Endothelial cell of umbilical vein (primary cell): Measurements from ENCODE around the gene DLGAP1. TPM values are rescaled to one million over a fixed set of nuclear protein-coding genes. Genes with fewer than 3 reads are reported as not detected.

Experiments used
- BruUV-seq: library from RNA; stranded (reverse); fragments of 400-500 nt; replicated peaks from 2 replicates; lab custom pipeline; 2021; lab: Mats Ljungman, UMichigan
- CTCF ChIA-PET: fragments of 300-600, 350-600 bp; sonication (Branson Sonifier 250); formaldehyde crosslinking; loops from one replicate; lab custom pipeline; 2021; ENCODE audit warnings: antibody characterized with exemption, inconsistent platforms; lab: Charles Lee
- POLR2A ChIA-PET: fragments of 300-600, 350-600 bp; sonication (Branson Sonifier 250); formaldehyde crosslinking; loops from one replicate; lab custom pipeline; 2021; ENCODE audit warnings: antibody characterized with exemption, inconsistent platforms; lab: Charles Lee
- DNase-seq: peaks from one replicate; pipeline ENCODE4 v3.0.0-alpha.2; 2011; ENCODE audit warnings: low read depth, low spot score
- FAIRE-seq: peaks from 2 replicates; lab custom pipeline; 2011; peaks lifted over from hg19 to GRCh38; lab: Jason Lieb, UNC
- H2AFZ ChIP-seq: 2 replicates; pipeline ENCODE4 v1.6.0; 2012; ENCODE audit warnings: low read depth, low read length, control low read depth, inconsistent platforms
- H3K27ac ChIP-seq: 2 replicates; pipeline ENCODE4 v1.5.1; 2011; ENCODE audit warnings: low read depth, mild to moderate bottlenecking, control low read depth, low read length, moderate library complexity; ENCODE audit not compliant: insufficient read depth
- H3K27me3 ChIP-seq, 2 experiments: 2 replicates each; pipeline versions ENCODE4 v1.6.0 to v1.6.1; 2011; ENCODE audit warnings: low read length in 2 of 2, mixed read lengths in 1 of 2; ENCODE audit not compliant: control insufficient read depth in 2 of 2, insufficient read depth in 2 of 2
- H3K36me3 ChIP-seq, 2 experiments: 2 replicates in 1 of 2; 3 replicates in 1 of 2; pipeline ENCODE4 v1.5.1; 2011; ENCODE audit warnings: low read length in 2 of 2, mild to moderate bottlenecking in 1 of 2, moderate library complexity in 1 of 2; ENCODE audit not compliant: control insufficient read depth in 2 of 2, insufficient read depth in 2 of 2; ENCODE audit errors: extremely low read depth in 1 of 2
- H3K4me1 ChIP-seq: 3 replicates; pipeline ENCODE4 v1.5.1; 2011; ENCODE audit warnings: mild to moderate bottlenecking, low read length; ENCODE audit not compliant: control insufficient read depth, insufficient read depth; ENCODE audit errors: extremely low read depth
- H3K4me2 ChIP-seq: 2 replicates; pipeline ENCODE4 v1.6.1; 2011; ENCODE audit warnings: low read length, control low read depth, mixed read lengths; ENCODE audit not compliant: insufficient read depth
- H3K4me3 ChIP-seq, 3 experiments: fragments of 200-600 bp in 1 of 3; sonication (generic), shearing (Covaris generic) in 1 of 3; replicated peaks in 1 of 3; 2 replicates each; pipeline ENCODE4 v1.5.1; 2011 to 2016; ENCODE audit warnings: control low read depth in 3 of 3, low read length in 3 of 3, mild to moderate bottlenecking in 2 of 3, inconsistent platforms in 1 of 3, low read depth in 1 of 3, moderate library complexity in 1 of 3; ENCODE audit not compliant: insufficient read depth in 1 of 3
- H3K79me2 ChIP-seq: 2 replicates; pipeline ENCODE4 v1.6.0; 2012; ENCODE audit warnings: low read length, inconsistent platforms; ENCODE audit not compliant: control insufficient read depth, insufficient read depth
- H3K9ac ChIP-seq: replicated peaks from 2 replicates; pipeline ENCODE3; 2011; ENCODE audit warnings: low read length, control low read depth; ENCODE audit not compliant: insufficient read depth; ENCODE audit errors: extremely low read depth
- H3K9me1 ChIP-seq: replicated peaks from 3 replicates; pipeline ENCODE4 v1.6.0; 2011; ENCODE audit warnings: mild to moderate bottlenecking, low read length; ENCODE audit not compliant: control insufficient read depth, insufficient read depth; ENCODE audit errors: extremely low read depth
- H3K9me3 ChIP-seq: replicated peaks from 2 replicates; pipeline ENCODE4 v1.5.1; 2012; ENCODE audit warnings: low read length, inconsistent platforms; ENCODE audit not compliant: control insufficient read depth, insufficient read depth
- H4K20me1 ChIP-seq: replicated peaks from 2 replicates; pipeline ENCODE3; 2011; ENCODE audit warnings: mild to moderate bottlenecking, low read length; ENCODE audit not compliant: control insufficient read depth, insufficient read depth; ENCODE audit errors: extremely low read depth
- CTCF ChIP-seq, 2 donors: IDR thresholded peaks; 1 replicate in 1 of 2; 2 replicates in 1 of 2; pipeline ENCODE4 v1.5.1; 2011; ENCODE audit warnings: low read length in 2 of 2, mild to moderate bottlenecking in 2 of 2, moderate library complexity in 2 of 2, control low read depth in 1 of 2, inconsistent platforms in 1 of 2, low read depth in 1 of 2; ENCODE audit not compliant: insufficient read depth in 1 of 2; ENCODE audit errors: extremely low read depth in 1 of 2
- EZH2 ChIP-seq: IDR thresholded peaks from 2 replicates; pipeline ENCODE4 v1.6.1; 2012; ENCODE audit warnings: borderline replicate concordance, low read depth, mild to moderate bottlenecking, moderate library complexity, low read length, inconsistent platforms; ENCODE audit not compliant: severe bottlenecking
- FOS ChIP-seq: IDR thresholded peaks from 2 replicates; pipeline ENCODE4 v1.6.1; 2011; ENCODE audit warnings: mild to moderate bottlenecking, low read length, moderate library complexity, borderline replicate concordance; ENCODE audit not compliant: insufficient read depth
- GATA2 ChIP-seq: IDR thresholded peaks from 2 replicates; pipeline ENCODE4 v1.7.0; 2011; ENCODE audit warnings: low read depth, mild to moderate bottlenecking, moderate library complexity, mixed read lengths, low read length; ENCODE audit not compliant: insufficient read length, insufficient read depth
- JUN ChIP-seq: IDR thresholded peaks from 2 replicates; pipeline ENCODE4 v1.6.1; 2011; ENCODE audit warnings: borderline replicate concordance, low read depth; ENCODE audit not compliant: insufficient read length, insufficient read depth
- MAX ChIP-seq: IDR thresholded peaks from 2 replicates; pipeline ENCODE4 v1.6.1; 2011; ENCODE audit not compliant: insufficient read depth, insufficient read length
- MYC ChIP-seq: IDR thresholded peaks from one replicate; pipeline ENCODE4 v1.6.1; 2011; ENCODE audit warnings: mild to moderate bottlenecking, low read depth, low read length
- POLR2A ChIP-seq: IDR thresholded peaks from 2 replicates; pipeline ENCODE4 v1.6.1; 2012; ENCODE audit warnings: low read depth, mild to moderate bottlenecking, control low read depth, low read length
- POLR2AphosphoS5 ChIP-seq: IDR thresholded peaks from 2 replicates; pipeline ENCODE4 v1.6.1; 2012; ENCODE audit warnings: low read depth, mild to moderate bottlenecking, control low read depth, low read length, moderate library complexity; ENCODE audit not compliant: insufficient read depth
- dilution Hi-C: fragments of 300-500 bp; cut with MboI; formaldehyde crosslinking; loops from one replicate; pipeline ENCODE4 v1.15.0; 2019; ENCODE audit warnings: low sequenced_read_pairs; ENCODE audit not compliant: extremely low pct_ligation_motif_present
- intact Hi-C: fragments of 100-400 bp; cut with micrococcal nuclease; formaldehyde crosslinking; loops from one replicate; pipeline ENCODE4 v1.10.0; 2022
- polyA plus RNA-seq, 4 experiments: library from polyadenylated mRNA; depleted of rRNA in 3 of 4; stranded (reverse) in 3 of 4; unstranded in 1 of 4; fragments of >200 nt; gene quantifications; 2 replicates each; pipeline versions ENCODE4 v1.2.1 to v1.2.3, GENCODE V29; 2011 to 2012; ENCODE audit warnings: missing spikeins in 1 of 4
- total RNA-seq: library from RNA; stranded (reverse); gene quantifications from 2 replicates; pipeline ENCODE4 v1.2.3, GENCODE V29; 2021

Gene DLGAP1
- total and polyA plus RNA-seq, 2 donors (not counting 3 experiments of a cell fraction or from before 2014, with no cell fraction given) = 0.04 TPM; not detected in 1

- Histone ChIP-seq H3K9me3 (no peaks in the 10 kb centered on the region), H3K27me3 (no peaks in the 10 kb centered on the region), H3K9ac (no peak overlapping the region), H4K20me1 (no peaks in the 10 kb centered on the region), H3K4me3 (no peak overlapping the region), H3K4me2 (no peak overlapping the region), H3K4me1 (no peaks in the 10 kb centered on the region), H3K79me2 (no peaks in the 10 kb centered on the region), H2AFZ (no peak overlapping the region), H3K27ac (no peak overlapping the region), H3K9me1 (no peaks in the 10 kb centered on the region), H3K36me3 (no peaks in the 10 kb centered on the region)
- TF ChIP-seq GATA2 = no peak
- no peak for TF ChIP-seq CTCF (IDR thresholded peaks at IDR 0.05; ENCODE audit: extremely low read depth in 1 of 2, insufficient read depth in 1 of 2, low read depth in 1 of 2, low read length in 2 of 2)
- no peak for TF ChIP-seq MYC
- TF ChIP-seq POLR2AphosphoS5 = no peak
- TF ChIP-seq JUN = no peak
- TF ChIP-seq POLR2A = no peak
- TF ChIP-seq EZH2 = no peak
- no peak for TF ChIP-seq MAX
- no peak for TF ChIP-seq FOS
- no peak for FAIRE-seq
- intact Hi-C loops (no loop called here), dilution Hi-C loops (no loop called here)
- DNase-seq = no peak
- ChIA-PET CTCF (no interaction called here), POLR2A (no interaction called here)
- no TSS peak for BruUV-seq
Measured at GRCh38 chr18:4040391-4041092, 414.6 kb downstream of the DLGAP1 start.
